Neural cell (in vitro differentiated cells): ENCODE results near the gene DMGDH. TPM values are rescaled to one million over a fixed set of nuclear protein-coding genes. Genes with fewer than 3 reads are reported as not detected.

Experiments used
- H2AFZ ChIP-seq: fragments of 200-600, 300-800 bp; sonication (generic), shearing (Covaris generic); 2 replicates; pipeline ENCODE4 v1.6.0; 2014; ENCODE audit warnings: low read depth, mild to moderate bottlenecking, antibody characterized with exemption, low read length, moderate library complexity
- H3F3A ChIP-seq: fragments of 200-600 bp; shearing (Covaris generic); 2 replicates; pipeline ENCODE4 v1.6.1; 2016; ENCODE audit warnings: mild to moderate bottlenecking, moderate library complexity, mixed read lengths, antibody characterized with exemption, low read length; ENCODE audit not compliant: insufficient read depth, poor library complexity, severe bottlenecking
- H3K27ac ChIP-seq: fragments of 200-600, 300-800 bp; sonication (generic), shearing (Covaris generic); 2 replicates; pipeline ENCODE4 v1.5.1; 2014; ENCODE audit warnings: mild to moderate bottlenecking, low read length, moderate library complexity
- H3K27me3 ChIP-seq: fragments of 300-800, 200-600 bp; sonication (generic), shearing (Covaris generic); 2 replicates; pipeline ENCODE4 v1.6.0; 2014; ENCODE audit warnings: mild to moderate bottlenecking, low read depth, low read length, moderate library complexity; ENCODE audit not compliant: insufficient read depth
- H3K36me3 ChIP-seq: fragments of 300-800, 200-600 bp; sonication (generic), shearing (Covaris generic); 2 replicates; pipeline ENCODE4 v1.5.1; 2014; ENCODE audit warnings: mild to moderate bottlenecking, antibody characterized with exemption, low read length, moderate library complexity; ENCODE audit not compliant: insufficient read depth
- H3K4me2 ChIP-seq: fragments of 300-800, 200-600 bp; sonication (generic), shearing (Covaris generic); 2 replicates; pipeline ENCODE4 v1.6.0; 2014; ENCODE audit warnings: mild to moderate bottlenecking, low read length
- H3K4me3 ChIP-seq: fragments of 300-800, 200-600 bp; sonication (generic), shearing (Covaris generic); 2 replicates; pipeline ENCODE4 v1.5.1; 2014; ENCODE audit warnings: mild to moderate bottlenecking, low read length, moderate library complexity
- H3K79me2 ChIP-seq: fragments of 200-600 bp; shearing (Covaris generic); replicated peaks from 2 replicates; pipeline ENCODE4 v1.6.0; 2014; ENCODE audit warnings: mild to moderate bottlenecking, low read length, moderate library complexity; ENCODE audit not compliant: insufficient read depth
- H3K9ac ChIP-seq: fragments of 300-800, 200-600 bp; sonication (generic), shearing (Covaris generic); 2 replicates; pipeline ENCODE4 v1.6.1; 2016; ENCODE audit warnings: mild to moderate bottlenecking, low read length, mixed read lengths
- H3K9me2 ChIP-seq: fragments of 200-600 bp; shearing (Covaris generic); 2 replicates; pipeline ENCODE4 v1.6.1; 2016; ENCODE audit warnings: mild to moderate bottlenecking, low read length, mixed read lengths; ENCODE audit not compliant: insufficient read depth
- H3K9me3 ChIP-seq: fragments of 200-600, 300-800 bp; sonication (generic), shearing (Covaris generic); 2 replicates; pipeline ENCODE4 v1.6.1; 2016; ENCODE audit warnings: mild to moderate bottlenecking, mixed run types, low read length, moderate library complexity, mixed read lengths
- H4K20me1 ChIP-seq: fragments of 200-600 bp; shearing (Covaris generic); 2 replicates; pipeline ENCODE4 v1.6.1; 2016; ENCODE audit warnings: mild to moderate bottlenecking, mixed run types; ENCODE audit not compliant: insufficient read depth
- CTCF ChIP-seq: fragments of 450-650 bp; IDR thresholded peaks from 2 replicates; pipeline ENCODE4 v1.5.1; 2014; ENCODE audit warnings: antibody characterized with exemption, mild to moderate bottlenecking, moderate library complexity; ENCODE audit not compliant: poor library complexity, severe bottlenecking
- EP300 ChIP-seq: fragments of 450-650 bp; conservative IDR thresholded peaks from 2 replicates; pipeline ENCODE4 v1.6.1; 2014; ENCODE audit warnings: antibody characterized with exemption, mild to moderate bottlenecking, moderate library complexity; ENCODE audit not compliant: poor library complexity, severe bottlenecking
- EZH2 ChIP-seq: fragments of 200-600, 300-800 bp; shearing (Covaris generic), sonication (generic); IDR thresholded peaks from 2 replicates; pipeline ENCODE4 v1.6.1; 2014; ENCODE audit warnings: antibody characterized with exemption, low read length, borderline replicate concordance, mild to moderate bottlenecking; ENCODE audit not compliant: insufficient read depth, poor library complexity, severe bottlenecking
- POLR2AphosphoS5 ChIP-seq: IDR thresholded peaks from 2 replicates; pipeline ENCODE4 v1.6.1; 2012
- RAD21 ChIP-seq: fragments of 450-650 bp; conservative IDR thresholded peaks from 2 replicates; pipeline ENCODE4 v1.6.1; 2014; ENCODE audit warnings: antibody characterized with exemption, mild to moderate bottlenecking, moderate library complexity
- REST ChIP-seq: IDR thresholded peaks from 2 replicates; pipeline ENCODE4 v1.6.1; 2012; ENCODE audit warnings: borderline replicate concordance
- SMC3 ChIP-seq: fragments of 450-650 bp; conservative IDR thresholded peaks from 2 replicates; pipeline ENCODE4 v1.6.1; 2014; ENCODE audit warnings: antibody characterized with exemption, mild to moderate bottlenecking, moderate library complexity; ENCODE audit not compliant: poor library complexity
- TAF1 ChIP-seq: IDR thresholded peaks from 2 replicates; pipeline ENCODE4 v1.6.1; 2012; ENCODE audit warnings: low read depth
- polyA plus RNA-seq: library from polyadenylated mRNA; depleted of rRNA; stranded (reverse); fragments of >200 nt; gene quantifications from 2 replicates; pipeline ENCODE4 v1.2.3, GENCODE V29; 2014

DMGDH gene
- polyA plus RNA-seq, 1 donor from 2014 or later, result 0.93 TPM

GRCh38 chr5:79022771-79023170 is 46.7 kb downstream of the DMGDH start:
- no peak overlapping the region for H3K4me2 ChIP-seq
- no peak for TF ChIP-seq SMC3
- TF ChIP-seq REST, result no peak
- TF ChIP-seq EZH2, result no peak
- TF ChIP-seq CTCF, result no peak
- no peak for TF ChIP-seq POLR2AphosphoS5
- no peak for TF ChIP-seq RAD21
- no peak for TF ChIP-seq TAF1
- no peak overlapping the region for H3K4me3 ChIP-seq
- H3F3A ChIP-seq, result no peaks in the 10 kb centered on the region
- no peak overlapping the region for H2AFZ ChIP-seq
- no peaks in the 10 kb centered on the region for H3K36me3 ChIP-seq
- no peaks in the 10 kb centered on the region for H3K27me3 ChIP-seq
- no peaks in the 10 kb centered on the region for H4K20me1 ChIP-seq
- H3K9ac ChIP-seq, result no peak overlapping the region
- H3K9me2 ChIP-seq, result no peaks in the 10 kb centered on the region
- H3K79me2 ChIP-seq, result no peaks in the 10 kb centered on the region
- H3K27ac ChIP-seq, result no peak overlapping the region
- H3K9me3 ChIP-seq, result no peaks in the 10 kb centered on the region

- no peak overlapping the region for H3K27ac ChIP-seq
- no peaks in the 10 kb centered on the region for H3K27me3 ChIP-seq
- no peak overlapping the region for H2AFZ ChIP-seq
- no peaks in the 10 kb centered on the region for H3F3A ChIP-seq
- H3K79me2 ChIP-seq, result no peaks in the 10 kb centered on the region
- H3K9me2 ChIP-seq, result no peaks in the 10 kb centered on the region
- no peak overlapping the region for H3K4me2 ChIP-seq
- no peak overlapping the region for H3K4me3 ChIP-seq
- H4K20me1 ChIP-seq, result no peaks in the 10 kb centered on the region
- TF ChIP-seq EZH2 (no peak), CTCF (no peak), TAF1 (no peak), RAD21 (no peak), SMC3 (no peak), REST (no peak), EP300 (no peak)
- H3K9ac ChIP-seq, result no peak overlapping the region
- no peaks in the 10 kb centered on the region for H3K36me3 ChIP-seq
- no peaks in the 10 kb centered on the region for H3K9me3 ChIP-seq
Measured at GRCh38 chr5:79021753-79022152, 47.7 kb downstream of the DMGDH start.
